ENCODE data around the gene CXADR.

DNA sequence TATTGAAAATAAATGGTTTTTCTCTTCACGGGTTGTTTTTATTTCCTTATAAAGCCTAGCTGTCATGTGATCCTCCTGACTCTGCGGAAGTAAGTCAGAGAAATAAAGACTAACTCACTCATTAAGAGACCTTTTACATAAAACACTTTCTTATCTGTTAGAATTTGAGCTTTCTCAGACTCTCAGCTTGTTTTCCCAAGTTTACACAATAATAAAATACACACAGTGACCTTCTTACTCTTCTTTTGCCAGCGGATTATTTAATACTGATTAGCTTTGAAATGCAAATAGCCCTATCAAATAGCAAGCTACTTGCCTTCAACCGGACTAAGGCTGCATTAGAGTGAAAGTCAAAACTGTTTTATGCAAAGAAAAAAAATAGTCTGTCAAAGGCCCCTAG, 45.5 kb upstream of the CXADR start:
- TF ChIP-seq LEF1 (IDR thresholded peaks at IDR 0.05; ENCODE audit: borderline replicate concordance) (no peak), ELF4 (IDR thresholded peaks at IDR 0.05) (no peak), SP1 (IDR thresholded peaks at IDR 0.05) (no peak), FOXM1 (IDR thresholded peaks at IDR 0.05; ENCODE audit: borderline replicate concordance) (no peak), FOXK2 (IDR thresholded peaks at IDR 0.05) (no peak)

Data from HEK293T (cell line).